HEK293 (cell line): Measurements from ENCODE around the gene C6orf15.

ENCODE experiments used
- CTCF ChIP-seq: fragments of 450-650 bp; formaldehyde crosslinking; IDR thresholded peaks from 2 replicates; pipeline ENCODE4 v1.5.1; 2016; ENCODE audit warnings: missing biosample characterization, missing genetic modification characterization
- SP2 ChIP-seq: fragments of 450-650 bp; formaldehyde crosslinking; IDR thresholded peaks from 2 replicates; pipeline ENCODE4 v1.5.1; 2016; ENCODE audit warnings: missing biosample characterization, missing genetic modification characterization
- ZNF24 ChIP-seq: fragments of 450-650 bp; formaldehyde crosslinking; IDR thresholded peaks from 2 replicates; pipeline ENCODE4 v1.5.1; 2016; ENCODE audit warnings: missing biosample characterization, missing genetic modification characterization

- TF ChIP-seq SP2 (no peak), ZNF24 (tag by site-specific recombination) (no peak), CTCF (tag by site-specific recombination) (no peak)
Measured at GRCh38 chr6:31116661-31117385, 4.4 kb upstream of the C6orf15 start.
